Medulla oblongata (tissue), 1 donor: ENCODE data around the gene RRAS2.
"Not testable (repeated sequence)": the region's sequence is repeated elsewhere in the genome, so short reads cannot be mapped to it uniquely, and the experiment has no call there.

Experiments
- DNase-seq: peaks from one replicate; pipeline ENCODE4 v3.0.0-alpha.2; 2015; ENCODE audit errors: extremely low spot score

RRAS2 gene

GRCh38 chr11:14371249-14371648 lies 12.3 kb upstream of the RRAS2 start:
- no peak for DNase-seq

DNA sequence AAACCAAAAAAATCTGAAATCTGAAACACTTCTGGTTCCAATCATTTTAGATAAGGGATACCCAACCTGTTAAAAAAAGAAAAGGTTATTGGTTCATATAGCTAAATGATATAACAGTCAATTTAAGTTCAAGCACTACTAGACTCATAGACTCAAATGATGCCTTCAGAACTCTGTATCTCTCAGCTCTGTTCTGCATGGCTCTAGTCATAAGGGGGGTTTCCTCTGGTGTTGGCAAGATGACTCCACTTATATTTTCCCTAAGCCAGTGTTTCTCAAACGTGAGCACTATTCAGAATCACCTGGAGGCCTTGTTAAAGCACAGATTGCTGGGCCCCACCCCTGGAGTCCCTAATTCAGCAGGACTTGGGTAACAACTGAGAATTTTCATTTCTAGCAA lies 11.5 kb upstream of the RRAS2 start:
- DNase-seq = no peak

GRCh38 chr11:14369598-14369997 lies 10.6 kb upstream of the RRAS2 start:
- no peak for DNase-seq

- DNase-seq = no peak
These were observed 8.0 kb upstream of the RRAS2 start for GRCh38 chr11:14366936-14367335.

GRCh38 chr11:14364322-14364721 lies 5.3 kb upstream of the RRAS2 start:
- DNase-seq = no peak

DNA sequence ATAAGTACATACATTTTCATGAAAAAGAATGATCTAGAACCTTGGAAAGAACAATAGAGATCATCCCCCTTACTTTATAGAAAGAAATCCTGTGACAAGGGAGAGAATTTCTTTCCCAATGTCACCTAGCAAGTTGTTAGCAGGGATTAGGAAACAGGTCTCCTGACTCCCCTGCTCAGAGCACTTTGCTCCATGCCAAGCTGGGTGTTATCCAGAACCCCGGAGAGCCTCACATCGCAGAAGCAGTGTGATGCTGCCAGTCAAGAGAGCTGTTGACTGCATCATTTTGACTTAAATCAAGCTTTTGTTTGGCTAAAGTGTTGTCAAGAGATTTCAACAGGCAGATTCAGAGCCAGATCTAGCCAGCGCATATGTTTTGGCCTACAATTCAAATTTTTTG lies 3.6 kb upstream of the RRAS2 start:
- DNase-seq = peak; percentile 35

DNA sequence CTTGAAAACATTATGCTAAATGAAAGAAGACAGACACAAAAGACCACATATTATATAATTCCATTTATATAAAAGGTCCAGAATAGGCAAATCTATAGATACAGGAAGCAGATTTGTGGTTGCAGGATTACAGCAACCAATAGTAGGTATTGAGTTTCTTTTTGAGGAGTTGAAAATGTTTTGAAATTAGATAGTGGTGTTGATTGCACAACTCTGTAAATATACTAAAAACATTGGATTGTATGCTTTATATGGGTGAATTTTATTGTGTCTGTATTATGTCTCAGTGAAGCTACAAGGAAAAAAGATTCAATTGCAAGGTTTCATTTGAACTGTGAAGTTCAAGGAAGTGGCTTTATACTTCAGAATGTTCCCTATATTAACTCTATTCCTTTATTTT lies 3.0 kb upstream of the RRAS2 start:
- DNase-seq = no peak

- no peak for DNase-seq
These were observed 2.0 kb upstream of the RRAS2 start for GRCh38 chr11:14360976-14361375.

DNA sequence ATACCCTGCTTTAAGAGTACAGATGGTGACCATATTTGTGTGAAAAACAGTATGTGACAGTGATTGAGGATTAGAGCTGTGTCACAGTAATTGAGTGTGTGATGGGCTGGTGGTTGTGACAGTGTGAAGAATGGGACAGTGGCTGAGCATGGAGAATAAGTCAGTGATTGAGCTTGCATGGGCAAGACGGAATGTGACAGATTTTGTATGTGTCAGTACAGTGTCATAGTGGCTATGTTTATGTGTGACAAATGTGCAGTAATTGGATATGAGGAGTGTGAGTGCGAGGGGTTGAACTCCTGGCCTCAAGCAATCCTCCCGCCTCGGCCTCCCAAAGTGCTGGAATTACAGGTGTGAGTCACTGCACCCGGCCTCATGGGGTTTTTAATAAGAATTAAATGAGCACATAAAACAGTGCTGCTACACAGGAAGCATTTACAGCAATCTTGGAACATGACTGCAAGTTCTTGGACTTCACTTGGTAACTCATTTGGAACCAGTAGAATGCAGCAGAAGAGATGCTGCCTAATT lies 583 bp upstream of the RRAS2 start:
- no peak for DNase-seq

- no peak for DNase-seq
These were observed 878 bp downstream of the RRAS2 start for GRCh38 chr11:14357881-14358728.

- DNase-seq = no peak
These were observed 2.6 kb downstream of the RRAS2 start for GRCh38 chr11:14356342-14356741.

DNA sequence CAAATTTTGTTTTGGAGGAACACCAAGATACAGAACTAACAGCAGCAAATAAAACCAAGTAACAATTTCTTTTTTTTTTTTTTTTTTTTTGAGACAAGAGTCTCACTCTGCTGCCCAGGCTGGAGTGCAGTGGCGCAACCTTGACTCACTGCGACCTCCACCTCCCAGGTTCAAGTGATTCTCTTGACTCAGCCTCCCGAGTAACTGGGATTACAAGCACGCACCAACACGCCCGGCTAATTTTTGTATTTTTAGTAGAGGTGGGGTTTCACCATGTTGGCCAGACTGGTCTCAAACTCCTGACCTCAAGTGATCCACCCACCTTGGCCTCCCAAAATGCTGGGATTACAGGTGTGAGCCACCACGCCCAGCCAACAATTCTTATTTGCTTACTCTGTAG lies 4.4 kb downstream of the RRAS2 start:
- DNase-seq = not testable (repeated sequence)

DNA sequence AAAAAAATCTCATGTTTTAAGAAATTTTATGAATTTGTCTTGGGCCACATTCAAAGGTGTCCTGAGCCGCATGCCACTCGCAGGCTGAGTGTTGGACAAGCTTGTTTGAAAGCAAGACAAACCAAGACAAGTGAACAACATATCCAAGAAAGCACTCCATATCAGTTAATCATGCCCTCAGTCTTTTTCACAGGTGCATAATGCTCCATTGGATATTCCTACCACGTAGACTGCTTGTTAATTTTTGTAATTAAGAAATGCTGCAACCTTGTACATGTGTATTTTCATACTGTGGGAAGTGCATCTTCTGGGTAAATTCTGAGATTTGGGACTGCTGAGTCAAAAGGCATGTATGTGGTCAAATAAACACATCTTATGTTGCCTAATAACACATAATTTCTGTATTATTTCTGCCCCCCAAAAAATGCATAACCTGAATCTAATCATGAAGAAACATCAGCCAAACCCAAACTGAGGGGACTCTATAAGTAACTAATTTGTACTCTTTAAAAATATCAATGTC lies 8.2 kb downstream of the RRAS2 start:
- no peak for DNase-seq

- no peak for DNase-seq
These were observed 8.8 kb downstream of the RRAS2 start for GRCh38 chr11:14350215-14350614.

GRCh38 chr11:14347991-14348390 lies 11.0 kb downstream of the RRAS2 start:
- DNase-seq = no peak

- no peak for DNase-seq
These were observed 11.5 kb downstream of the RRAS2 start for GRCh38 chr11:14347494-14347893.

GRCh38 chr11:14346303-14346955 lies 12.6 kb downstream of the RRAS2 start:
- no peak for DNase-seq

DNA sequence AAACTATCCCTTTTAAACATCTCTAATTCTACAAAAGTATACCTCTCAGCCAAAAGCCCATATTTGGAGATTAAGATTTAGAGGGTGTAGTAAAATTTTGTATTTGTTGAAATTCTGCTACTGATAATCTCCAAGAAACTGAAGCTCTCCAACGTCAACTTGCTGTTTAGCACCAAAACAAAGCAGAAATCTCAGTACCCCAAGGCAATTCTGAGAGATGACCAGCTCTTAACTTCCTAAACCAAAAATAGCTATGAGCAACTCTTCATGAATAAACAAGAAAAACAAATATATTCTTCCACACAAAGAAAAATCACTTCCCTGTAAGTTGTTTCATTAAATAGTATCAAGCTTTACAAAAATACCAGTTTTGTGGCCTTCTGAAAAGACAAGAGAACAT lies 13.3 kb downstream of the RRAS2 start:
- DNase-seq = no peak

DNA sequence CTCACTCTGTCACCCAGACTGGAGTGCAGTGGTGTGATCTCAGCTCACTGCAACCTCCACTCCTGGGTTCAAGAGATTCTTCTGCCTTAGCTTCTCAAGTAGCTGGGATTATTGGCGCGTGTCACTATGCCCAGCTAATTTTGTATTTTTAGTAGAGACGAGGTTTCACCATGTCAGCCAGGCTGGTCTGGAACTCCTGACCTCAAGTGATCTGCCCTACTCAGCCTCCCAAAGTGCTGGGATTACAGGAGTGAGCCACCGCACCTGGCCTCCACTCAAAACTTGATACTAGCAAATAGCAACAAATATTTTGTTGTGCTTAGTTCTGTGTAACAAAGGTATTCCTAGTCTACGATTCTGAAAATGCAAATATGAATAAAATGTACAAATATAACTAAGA lies 14.0 kb downstream of the RRAS2 start:
- DNase-seq = not testable (repeated sequence)

GRCh38 chr11:14342906-14343305 lies 16.1 kb downstream of the RRAS2 start:
- DNase-seq = no peak

GRCh38 chr11:14341968-14342367 lies 17.0 kb downstream of the RRAS2 start:
- no peak for DNase-seq

GRCh38 chr11:14340721-14341120 lies 18.3 kb downstream of the RRAS2 start:
- DNase-seq = no peak

- no peak for DNase-seq
These were observed 19.6 kb downstream of the RRAS2 start for GRCh38 chr11:14339356-14339755.
